HG02759 (cell line): ENCODE measurements around the gene TMEM95.

Source experiments
- ATAC-seq: cut with Tn5 transposase; IDR thresholded peaks from one replicate; pipeline ENCODE4 v1.9.1; 2021; ENCODE audit warnings: mild to moderate bottlenecking, moderate library complexity; ENCODE audit not compliant: unreplicated experiment

The TMEM95 gene, protein sequence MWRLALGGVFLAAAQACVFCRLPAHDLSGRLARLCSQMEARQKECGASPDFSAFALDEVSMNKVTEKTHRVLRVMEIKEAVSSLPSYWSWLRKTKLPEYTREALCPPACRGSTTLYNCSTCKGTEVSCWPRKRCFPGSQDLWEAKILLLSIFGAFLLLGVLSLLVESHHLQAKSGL

DNA sequence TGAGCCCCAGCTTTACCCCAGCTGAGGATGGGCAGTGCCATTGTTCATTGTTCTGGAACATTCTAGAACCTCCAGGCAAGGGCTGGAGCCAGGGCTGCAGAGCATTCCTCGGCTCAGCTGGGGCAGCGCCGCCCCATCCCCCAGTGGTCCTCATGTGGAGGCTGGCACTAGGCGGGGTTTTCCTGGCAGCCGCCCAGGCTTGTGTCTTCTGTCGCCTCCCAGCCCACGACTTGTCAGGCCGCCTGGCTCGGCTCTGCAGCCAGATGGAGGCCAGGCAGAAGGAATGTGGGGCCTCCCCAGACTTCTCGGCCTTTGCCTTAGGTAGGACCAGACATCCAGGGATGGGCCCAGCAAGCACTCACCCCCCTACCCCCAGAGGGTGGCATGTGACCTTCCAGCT lies at the start of gene TMEM95:
Gene TMEM95, plus strand, starts transcription at position 104 of the 400 bp plus-strand sequence. Its CDS starts 49 bp downstream, at position 153.
- ATAC-seq: no peak

DNA sequence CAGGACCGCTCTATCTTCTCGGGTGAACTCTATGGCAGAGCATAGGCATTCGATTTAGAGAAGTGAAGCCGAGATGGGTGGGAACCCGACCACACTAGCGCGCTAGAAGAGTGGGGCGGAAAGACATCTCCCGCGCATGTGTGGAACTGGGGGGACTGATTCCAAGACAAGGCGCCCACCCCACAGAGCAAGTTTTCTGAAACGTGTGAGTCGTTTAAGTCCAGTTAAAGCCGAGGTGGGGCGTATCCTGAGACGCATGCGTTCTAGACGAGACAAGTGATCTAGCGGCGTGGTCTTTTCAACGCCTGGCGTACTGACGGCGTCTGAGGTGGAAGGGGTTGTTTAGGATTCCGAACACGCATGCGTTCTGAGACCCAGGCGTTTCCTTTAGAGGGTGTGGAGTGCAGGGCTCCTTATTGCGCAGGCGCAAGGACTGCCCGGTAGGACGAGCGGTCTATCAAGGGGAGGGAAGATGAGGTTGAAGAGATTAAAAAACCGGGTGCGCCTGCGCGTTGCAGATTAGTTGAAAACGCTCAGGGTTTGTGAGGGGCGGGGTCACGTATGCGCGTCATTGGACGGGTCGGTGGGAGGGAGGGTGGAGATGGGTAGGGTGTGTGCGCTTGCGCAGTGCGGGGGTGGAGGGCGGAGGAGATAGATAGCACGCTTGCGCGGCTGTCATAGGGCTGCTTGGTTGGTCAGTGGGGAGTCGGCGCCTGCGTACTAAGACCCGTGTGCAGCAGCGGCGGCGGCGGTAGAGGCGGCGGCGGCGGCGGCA lies 47.9 kb upstream of the TMEM95 start, which contains the start of gene EIF5A:
Gene EIF5A, plus strand, starts transcription at position 718 of the 775 bp plus-strand sequence. CDS start 2,008 bp downstream, outside the sequence.
- ATAC-seq: peak; percentile 77

DNA sequence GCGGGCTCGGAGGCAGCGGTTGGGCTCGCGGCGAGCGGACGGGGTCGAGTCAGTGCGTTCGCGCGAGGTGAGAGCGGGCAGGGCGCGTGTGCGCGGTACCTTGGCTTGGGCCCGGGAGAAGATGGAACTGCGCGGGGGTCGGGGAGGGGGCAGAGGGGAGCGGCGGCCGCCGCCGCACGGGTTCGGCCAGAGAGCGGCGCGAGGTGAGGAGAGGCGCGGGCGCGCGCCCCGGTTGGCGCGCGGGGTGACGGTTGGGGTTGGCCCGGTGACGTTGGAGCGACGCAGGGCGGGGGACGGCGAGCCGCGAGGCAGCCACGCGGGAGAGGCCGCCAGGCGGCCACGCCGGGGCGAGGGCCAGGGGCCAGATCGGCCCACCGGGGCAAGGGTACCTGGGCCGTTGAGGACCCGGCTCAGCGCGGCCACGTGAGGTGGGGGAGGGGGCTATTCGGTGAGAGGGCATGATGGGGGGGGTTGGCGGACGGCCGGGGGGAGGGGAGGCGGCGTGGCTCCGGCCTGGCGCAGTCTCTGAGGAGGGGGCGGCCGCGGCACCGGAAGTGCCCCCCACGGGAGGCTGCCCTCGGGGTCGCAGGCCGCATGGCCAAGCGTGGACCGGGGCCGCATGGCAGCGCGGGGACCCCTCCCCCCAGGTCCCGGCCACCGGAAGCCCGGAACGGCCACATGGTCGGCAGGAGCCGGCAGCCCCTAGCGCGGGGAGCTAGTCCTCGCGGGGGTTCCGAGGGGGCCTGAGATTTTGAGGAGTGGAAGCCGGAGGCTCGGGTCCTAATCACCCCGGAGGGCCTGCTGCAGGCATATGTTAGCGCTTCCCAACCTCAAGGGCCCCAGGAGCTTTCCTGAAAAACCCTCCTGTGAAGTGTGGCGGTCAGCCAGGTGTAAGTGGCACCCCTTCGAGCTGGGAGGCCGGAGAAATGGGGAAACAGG lies 47.0 kb upstream of the TMEM95 start:
- ATAC-seq: no peak

DNA sequence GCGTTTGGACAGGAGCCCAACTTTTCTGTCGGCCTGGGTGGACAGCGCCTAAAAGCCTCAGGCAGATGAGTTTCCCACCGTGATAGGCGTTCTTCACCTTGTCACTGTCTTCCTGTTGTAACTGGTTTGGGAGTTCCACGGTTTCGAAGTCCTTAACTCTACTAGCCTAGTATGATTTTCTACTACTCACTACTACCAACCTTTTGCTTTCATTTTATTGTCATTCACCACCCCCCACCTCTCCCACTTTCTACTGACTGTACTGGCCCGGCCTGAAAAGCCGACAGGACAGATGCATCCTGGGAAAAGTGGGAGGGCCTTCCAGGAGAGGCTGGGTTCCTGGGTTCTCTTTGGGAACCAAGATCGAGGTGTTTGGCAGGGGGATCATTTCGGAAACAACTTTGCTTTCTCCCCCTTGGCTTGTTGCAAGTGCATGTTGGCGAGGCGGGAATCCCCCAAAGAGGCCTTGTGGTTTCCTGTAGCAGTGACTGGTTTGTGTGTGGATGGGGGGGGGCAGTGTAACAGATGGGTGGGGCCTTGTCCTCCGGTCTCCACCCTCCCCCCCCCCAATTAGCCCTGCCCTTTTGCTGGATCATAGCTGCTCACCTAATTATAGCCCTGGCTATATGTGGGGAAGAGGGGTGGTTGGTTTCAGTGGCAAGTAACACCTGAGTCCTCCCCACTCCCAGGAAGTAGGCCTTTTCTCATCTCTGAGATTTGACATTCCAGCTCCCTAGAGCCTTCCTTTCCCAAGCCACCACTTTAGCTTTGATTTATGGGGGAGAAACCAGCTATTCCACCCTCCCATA lies 46.1 kb upstream of the TMEM95 start:
- ATAC-seq: no peak

DNA sequence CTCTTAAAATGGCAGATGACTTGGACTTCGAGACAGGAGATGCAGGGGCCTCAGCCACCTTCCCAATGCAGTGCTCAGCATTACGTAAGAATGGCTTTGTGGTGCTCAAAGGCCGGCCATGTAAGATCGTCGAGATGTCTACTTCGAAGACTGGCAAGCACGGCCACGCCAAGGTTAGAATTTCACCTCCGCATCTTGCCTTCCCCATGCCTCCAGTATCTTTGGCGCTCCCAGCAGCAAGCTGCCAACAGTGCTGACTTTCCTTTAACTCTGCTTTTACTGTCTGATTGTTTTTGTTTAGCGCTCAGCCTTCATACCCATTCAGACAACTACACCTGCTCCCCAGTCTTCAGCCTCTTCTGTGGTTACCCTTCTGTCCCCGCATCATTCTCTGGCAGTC lies 45.3 kb upstream of the TMEM95 start:
- ATAC-seq: no peak

DNA sequence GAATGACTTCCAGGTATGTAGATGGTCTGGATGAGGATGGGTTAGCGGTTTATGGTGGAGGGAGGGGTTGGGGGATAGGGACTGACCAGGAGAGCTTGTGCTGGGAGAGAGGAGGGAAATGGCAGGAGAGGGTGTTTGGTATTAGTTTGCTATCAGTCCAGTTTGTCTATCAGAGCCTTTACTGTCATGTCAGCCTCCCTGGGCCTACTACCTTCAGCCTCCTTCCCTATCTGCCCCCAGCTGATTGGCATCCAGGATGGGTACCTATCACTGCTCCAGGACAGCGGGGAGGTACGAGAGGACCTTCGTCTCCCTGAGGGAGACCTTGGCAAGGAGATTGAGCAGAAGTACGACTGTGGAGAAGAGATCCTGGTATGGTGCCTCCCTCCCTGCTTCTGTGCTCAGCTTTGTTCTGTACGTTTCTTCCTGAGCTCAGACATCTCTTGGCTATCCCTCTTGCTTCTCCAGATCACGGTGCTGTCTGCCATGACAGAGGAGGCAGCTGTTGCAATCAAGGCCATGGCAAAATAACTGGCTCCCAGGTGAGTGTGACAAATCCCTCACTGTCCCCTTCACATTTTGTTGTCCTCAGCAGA lies 43.7 kb upstream of the TMEM95 start:
- no peak for ATAC-seq

DNA sequence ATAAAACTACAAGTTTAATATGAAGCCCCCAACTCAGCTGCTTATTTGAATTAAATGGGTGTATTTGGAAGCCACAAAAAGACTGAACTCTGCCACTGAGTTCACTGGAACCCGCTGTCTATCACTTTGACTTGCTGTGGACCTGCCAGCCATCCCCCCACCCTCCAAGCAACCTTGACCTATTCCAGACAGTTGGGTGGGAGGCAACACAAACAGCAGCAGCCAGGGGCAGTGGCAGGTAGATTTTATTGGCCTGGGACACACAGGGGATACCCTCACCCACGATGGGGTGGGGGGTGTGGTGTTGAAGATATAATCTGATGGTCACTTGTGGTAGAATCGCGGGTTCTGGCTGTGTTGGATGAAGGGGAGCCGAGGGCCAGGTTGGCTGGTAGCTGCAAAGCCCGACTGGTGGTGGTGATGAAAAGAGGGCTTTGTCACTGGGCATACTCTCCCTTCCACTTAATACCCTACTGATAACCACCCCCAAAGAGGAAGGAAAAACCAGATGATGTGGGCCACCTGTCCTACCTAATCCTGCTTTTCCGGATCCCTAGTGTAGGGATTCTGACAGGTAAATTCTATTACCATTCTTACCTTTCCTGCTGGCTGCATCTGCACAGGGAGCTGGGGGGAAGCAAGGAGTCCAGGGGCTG lies 42.4 kb upstream of the TMEM95 start:
- ATAC-seq: no peak

DNA sequence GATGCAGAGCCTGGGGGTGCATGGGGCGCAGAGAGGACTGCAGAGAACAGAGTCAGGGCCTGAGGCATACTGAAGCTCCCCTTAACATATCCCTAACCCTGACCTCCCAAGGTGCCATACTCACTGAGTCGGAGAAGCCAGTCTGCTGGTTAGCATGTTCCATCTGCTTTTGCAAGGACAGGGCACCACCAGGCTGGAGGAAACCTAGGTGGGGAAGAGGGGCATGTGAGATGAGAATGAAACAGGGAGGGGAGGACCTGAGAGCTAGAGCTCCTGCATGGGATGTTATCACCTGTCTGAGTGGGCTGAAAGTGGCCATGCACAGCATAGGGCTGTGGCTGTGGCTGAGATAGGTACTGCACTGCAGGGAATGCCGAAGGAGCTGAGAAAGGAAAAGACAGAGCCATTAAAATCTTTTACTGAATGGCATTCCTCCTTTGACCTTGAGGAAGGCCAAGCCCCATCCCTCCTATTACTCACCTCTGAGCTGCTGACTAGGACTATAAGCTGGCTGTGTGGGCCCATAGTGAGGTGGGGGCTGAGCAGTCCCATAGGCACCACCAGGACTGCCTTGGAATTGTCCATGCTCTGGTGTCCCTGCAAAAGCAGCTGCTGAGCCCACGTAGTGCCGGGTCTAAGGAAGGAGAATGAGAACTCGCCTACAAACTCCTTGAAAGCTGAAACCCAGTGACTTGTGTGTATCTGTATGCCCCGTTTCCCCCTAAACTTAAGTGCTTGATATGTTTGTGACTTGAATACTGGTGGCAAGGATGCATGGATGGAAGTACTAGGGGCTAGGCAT lies 41.7 kb upstream of the TMEM95 start:
- no peak for ATAC-seq

DNA sequence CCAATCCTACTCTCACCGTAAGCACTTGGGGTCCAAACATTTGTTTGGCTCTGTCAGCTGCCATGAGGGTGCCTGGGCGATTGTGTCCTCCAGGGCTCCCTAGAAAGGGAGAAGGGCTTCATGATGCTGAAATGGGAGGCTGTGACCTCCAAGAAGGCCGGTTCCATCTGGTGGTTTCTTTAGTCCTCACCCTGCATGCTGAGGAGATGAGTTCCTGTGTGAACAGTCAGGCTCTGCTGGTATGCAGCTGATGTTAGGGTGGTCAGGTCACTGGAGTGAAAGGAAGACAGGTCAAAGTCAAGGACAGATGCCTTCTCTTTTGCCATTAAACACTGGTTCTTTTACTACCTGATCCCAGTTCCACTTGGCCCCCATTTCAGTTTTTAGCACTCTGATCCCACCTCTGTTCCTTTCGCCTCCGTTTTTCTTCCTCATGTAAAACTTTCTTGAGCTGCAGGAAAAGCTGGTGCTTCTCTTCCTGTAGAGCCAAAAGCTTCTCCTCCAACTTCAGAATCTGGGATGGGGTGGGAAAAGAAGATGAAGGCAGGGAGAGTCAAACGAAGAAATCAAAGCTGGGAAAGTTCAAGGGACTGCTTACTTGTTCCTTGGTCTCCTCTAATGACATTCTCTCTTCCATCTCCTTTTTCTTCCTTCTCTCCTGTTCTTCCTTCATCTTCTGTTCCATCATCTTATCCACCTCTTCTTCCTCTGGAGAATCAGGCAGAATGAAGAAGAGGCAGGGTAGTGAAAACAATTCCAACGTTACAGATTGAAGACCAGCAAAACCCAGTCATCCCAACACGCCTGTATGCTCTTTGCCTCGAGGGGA lies 40.9 kb upstream of the TMEM95 start:
- no peak for ATAC-seq

DNA sequence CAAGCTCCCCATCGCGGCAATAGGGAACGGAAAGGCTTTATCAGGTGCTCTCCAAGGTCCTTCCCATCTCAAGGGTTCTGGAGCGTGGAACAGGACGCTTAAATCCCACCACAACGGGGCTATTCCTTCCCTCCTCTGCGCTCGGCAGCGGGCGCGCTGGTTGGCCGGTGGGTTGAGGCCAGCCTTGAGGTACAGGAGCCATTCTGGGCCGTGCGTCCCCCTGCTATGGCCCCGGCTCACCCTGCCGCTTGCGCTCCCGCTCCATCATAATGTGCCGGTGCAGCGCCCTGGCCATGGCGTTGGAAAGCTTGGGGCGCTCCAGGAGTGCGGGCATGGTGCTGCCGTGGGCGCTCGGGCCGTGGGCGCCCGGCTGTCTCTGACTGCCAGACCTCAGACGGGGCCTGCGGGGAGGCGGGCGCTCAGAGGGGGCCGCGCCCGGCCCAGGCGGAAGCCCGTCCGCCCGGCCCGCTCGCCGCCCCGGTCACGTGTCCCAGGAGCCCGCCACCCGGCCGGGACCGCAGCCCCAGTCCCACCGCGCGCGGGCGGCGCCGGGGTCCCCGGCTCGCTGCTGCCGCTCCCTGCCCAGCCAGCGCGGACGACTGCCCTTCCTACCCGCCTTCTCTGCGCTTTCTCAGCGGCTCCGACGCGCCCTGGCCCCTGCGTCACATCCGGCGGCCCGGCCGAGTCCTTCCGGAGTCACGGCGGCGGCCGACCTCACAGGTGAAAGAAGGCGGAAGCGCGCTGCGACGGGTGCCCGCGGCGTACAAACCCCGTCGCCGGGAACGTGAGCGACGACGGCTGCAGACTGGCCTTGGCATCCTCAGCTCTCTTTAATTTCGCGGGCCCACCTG lies 40.0 kb upstream of the TMEM95 start, which contains the start of gene GPS2:
Gene GPS2, minus strand, starts transcription at position 642 of the 851 bp plus-strand sequence. Its CDS starts 308 bp downstream, at position 334.
- ATAC-seq: peak; percentile 86

DNA sequence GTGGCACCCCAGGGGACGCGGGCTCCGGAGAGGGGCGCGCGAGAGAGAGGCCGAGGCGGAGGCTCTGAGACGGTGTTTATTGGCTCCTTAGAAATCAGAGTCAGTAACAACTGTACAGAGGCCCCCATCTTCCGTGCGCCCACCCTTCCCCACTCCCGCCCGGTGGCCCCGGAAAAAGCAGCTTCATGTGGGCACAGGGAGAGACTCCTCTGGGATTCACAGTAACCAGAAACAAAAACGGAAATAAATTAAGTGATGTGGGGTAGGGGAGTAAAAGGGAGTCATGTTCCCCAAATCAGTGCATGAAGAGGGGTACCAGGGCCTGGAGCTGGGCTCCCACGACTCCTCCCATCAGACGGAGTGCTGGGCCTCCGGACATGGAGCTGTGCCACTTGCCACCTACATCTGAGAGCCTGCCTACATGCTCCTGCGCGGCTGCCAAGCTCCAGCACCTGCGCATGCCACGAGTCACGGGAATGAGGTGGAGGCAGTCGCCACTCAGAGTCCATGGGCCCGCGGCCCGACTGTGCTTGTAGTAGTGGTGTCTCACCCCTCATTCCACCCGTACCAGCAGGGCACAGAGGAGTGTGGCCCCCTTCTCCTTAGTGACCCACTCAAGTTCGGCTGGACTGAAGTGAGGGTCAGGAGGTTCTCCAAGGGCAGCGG lies 39.3 kb upstream of the TMEM95 start:
- no peak for ATAC-seq

DNA sequence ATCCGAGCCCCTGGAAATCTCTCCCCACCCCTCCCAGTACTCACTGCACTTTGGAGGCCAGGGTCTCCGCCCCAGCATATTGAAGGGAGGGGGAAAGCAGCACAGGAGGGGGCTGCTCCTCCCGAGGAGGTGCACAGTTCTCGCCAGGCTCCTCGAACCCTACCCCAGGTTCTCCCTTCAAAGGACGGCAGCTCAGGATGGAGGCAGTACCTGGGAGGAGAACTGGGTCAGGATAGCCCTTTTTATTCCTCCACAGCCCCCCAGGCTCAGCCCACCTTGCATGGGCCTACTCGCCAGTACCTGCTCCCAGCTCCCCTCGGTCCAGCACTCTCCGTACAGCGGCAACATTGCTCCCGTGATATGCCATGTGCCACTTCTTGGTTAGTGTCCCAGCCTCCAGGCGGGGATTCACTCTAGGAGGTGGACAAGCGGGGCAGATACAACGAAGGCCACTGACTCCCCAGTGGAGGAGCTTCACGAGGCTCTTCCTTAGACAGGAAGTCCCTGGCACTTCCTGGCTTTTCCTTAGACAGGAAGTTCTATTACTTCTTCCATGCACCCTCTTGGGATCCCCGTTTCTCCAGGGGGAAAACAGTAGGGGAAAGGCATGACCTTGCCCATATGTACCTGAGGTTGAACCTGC lies 37.7 kb upstream of the TMEM95 start:
- no peak for ATAC-seq

DNA sequence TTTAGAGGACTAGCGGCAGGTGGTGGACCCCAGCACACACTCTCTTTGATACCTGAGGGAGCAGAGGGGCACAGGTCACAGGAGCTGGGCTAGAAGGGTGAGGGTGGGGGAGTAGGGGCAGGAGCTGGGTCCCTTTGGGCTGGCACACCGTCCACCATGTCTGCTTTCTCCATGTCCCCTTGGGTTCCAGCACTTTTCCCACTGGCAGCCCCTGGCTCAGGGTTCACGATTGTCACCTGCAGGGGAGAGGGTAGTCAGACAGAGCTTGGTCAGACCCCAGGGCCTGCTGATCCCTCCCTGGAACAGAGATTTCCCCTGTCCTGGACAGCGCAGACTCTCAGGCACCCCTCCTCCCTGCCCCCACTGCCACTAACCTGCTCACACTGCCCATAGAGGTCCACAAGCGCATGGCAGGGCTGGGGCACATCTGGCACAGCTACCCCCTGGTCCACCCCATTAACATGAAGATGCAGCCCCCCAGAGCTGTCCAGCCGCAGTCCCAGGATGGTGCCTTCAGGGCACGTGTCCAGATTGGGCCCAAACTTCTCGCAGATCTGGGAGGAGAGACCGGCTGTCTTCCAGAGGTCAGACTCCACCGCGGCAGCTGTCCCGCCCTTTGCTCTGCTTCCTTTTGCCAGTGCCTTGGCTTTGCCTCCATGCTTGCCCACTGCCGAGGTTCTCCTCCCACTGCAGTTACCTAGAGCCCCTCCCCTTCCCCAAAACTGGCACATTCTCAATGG lies 36.7 kb upstream of the TMEM95 start:
- ATAC-seq: no peak

DNA sequence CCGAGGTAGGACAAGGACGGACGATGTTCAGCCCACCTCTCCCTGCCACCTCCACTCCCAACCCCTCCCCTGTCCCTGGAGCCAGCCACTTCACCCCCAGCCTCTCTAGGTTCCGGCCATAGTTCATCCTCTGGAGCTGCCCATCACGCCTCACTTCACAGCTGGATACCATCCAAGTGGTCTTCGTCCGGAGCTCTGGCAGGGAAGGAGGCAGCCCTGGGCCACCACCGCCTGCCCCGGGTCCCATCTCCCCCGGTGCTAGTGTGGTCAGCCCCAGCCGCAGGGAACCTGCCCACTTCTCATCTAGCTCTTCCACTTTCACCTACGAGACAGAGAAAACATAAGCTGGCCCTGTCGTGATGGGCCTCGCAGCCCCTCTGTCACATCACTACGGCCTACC lies 33.5 kb upstream of the TMEM95 start:
- ATAC-seq: no peak

DNA sequence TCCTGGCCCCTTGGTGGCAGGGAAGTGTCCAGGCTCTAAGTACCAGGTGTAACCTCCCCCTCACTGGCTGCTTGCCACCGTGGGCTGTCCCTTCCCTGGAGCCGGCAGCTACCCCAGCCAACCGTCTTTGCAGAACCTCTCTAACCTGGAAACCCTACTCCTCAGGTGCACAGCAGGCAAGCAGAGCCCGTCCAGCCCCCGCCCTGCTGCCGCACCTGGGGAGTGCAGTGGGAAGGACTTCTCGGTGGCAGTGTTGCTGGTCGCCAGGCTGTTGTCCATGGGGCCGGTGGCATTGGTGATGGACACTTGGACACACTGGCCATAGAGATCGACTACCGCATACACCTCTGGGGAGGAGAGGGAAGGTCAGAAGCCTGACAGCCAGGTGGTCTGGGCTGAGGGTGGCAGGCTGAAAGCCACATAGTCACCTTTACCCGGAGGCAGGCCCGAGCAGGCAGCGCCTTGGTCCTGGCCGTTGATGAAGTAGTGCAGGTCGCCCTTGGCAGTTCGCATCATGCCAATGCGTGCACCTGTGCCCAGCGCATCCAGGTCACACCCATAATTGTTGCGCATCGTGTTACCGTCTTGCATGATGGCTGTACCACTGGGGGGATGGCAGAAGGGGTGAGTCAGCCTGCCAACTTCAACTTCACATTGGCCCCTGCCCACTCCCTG lies 32.3 kb upstream of the TMEM95 start:
- ATAC-seq: no peak
